Fibroblast of peridontal ligament (primary cell): ENCODE results near the gene PRKCH.
A peak's percentile ranks its signal among the peaks of the same experiment; 100 is the strongest.

Source experiments
- DNase-seq: peaks from one replicate; pipeline ENCODE4 v3.0.0-alpha.2; 2010; ENCODE audit errors: extremely low read depth

PRKCH gene

DNA sequence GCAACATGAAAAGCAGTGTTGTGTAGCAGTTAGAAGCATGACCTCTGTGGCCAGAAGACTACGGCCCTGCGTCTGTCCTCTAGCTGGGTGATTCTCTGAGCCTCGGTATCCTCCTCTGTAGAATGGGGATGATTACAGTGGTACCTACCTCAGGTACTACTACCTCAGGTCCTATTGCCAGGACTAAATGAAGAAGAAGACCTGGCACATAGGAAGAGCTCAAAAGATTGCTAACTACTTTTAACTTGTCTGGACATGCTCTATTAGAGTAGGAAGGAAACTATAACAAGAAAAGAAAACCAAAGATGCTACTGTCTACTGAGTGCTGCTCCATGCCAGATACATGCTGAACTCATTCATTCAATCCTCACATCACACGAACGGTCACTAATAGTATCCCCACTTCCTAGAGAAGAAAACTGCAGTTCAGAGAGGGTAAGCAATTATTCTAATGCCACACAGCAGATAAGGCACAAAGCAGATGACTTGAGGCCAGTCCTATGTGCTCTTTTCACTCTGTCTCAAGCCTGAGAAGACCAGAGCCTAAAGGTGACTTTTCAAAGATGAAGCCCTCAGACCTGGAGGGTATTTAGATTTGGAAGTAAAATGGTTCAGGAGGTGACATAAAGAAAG is 265.8 kb downstream of the PRKCH start:
- no peak for DNase-seq

DNA sequence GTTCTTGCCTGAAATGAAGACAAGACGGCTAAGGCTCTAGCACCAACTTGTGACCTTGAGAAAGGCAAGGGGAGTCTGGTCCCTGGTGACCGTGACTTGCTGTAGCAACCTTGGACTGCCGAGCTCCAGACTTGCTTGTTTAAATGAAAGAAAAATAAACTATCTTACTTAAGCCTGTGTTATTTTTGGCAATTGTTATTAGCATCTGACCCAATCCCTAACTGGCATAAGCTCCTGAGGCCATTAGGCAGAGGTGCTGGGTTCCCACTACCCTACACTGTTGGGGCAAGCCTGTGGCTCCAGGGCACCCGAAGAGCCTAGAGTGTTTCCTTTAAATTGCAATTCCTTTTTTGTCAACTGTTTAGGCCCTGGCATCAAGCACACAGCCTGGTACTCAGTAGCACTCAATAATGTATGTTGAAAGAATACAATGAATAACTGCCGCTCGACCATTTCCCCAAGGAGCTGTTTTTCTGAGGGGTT is 267.1 kb downstream of the PRKCH start:
- DNase-seq: peak; percentile 85

DNA sequence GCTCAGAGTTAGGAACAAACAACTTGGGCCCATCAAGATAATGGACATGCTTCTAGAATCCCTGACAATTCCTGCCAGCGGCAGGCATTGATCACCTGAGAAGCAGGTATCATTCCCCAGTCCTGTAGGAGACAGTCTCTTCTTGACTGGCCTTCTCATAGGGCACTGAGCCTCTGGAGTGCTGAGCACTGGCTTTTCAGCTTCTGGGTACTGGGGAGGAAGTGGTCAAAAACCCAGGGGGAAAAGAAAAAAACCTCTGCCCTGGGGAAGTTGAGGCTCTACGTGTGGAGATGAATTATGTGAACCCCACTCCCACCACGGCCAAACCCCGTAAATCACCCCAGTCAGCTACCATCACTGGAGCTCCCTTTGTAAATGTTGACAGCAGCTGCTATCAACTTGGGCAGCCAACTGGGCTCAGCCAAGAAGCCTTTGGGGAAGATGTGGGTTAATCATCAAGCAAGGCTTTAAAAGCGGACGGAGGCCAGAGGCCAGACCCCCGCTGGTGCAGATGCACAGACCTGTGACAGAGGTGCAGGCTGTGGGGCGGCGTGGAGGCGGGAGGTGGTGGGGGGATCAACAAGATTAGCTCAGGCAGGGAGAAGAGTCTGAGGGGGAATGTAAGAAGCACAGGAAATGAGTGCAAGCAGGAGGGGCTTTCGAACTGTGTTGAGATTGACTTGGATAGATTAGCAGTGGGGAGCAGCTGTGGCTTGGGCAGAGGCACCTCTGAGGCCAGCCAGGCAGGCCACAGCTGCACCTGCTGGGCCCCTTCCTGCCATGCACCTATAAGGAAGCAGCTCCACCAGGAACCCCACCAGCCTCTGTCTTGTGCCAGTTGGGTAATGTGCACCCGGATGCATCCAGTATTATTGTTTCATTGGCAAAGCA is 268.6 kb downstream of the PRKCH start:
- DNase-seq: no peak

GRCh38 chr14:61591862-61592261 is 270.5 kb downstream of the PRKCH start:
- DNase-seq: no peak

DNA sequence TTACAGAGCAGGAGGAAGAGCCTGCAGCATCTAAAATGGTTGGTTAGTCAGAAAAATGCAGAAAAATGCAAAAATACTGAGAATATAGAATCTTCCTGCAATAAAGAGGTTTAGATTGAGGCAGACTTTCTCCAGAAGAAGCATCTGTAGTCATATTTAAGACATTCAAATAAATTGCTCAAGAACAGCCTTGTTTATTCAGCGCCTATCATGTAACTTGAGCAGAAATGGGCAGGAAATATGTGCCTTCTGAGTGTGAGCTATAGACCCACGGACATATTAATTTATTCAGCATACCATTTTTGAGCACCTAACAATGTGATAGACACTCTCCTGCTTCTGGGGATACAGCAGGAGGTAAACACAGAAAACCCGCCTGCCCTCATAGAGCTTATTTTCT is 272.0 kb downstream of the PRKCH start:
- DNase-seq: peak; percentile 51

DNA sequence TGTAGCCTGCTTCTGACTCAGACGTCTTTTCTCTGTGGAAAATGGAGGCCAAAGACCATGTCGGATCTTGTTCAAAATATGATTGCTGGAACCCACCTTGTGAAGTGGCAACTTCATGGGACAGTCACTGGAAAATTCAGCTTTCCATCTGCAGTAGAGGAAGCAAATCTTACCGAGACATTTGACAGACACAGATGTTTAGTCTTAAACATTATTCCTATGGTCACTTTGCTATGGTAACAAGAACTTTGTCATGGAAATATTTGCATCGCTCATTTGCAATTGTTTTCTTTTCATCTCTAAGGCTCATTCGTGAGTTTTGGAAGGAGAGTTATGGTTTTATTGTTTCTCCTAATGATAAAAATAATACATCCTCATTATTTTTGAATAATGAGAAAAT is 275.6 kb downstream of the PRKCH start:
- no peak for DNase-seq

GRCh38 chr14:61598980-61599379 is 277.6 kb downstream of the PRKCH start:
- no peak for DNase-seq

DNA sequence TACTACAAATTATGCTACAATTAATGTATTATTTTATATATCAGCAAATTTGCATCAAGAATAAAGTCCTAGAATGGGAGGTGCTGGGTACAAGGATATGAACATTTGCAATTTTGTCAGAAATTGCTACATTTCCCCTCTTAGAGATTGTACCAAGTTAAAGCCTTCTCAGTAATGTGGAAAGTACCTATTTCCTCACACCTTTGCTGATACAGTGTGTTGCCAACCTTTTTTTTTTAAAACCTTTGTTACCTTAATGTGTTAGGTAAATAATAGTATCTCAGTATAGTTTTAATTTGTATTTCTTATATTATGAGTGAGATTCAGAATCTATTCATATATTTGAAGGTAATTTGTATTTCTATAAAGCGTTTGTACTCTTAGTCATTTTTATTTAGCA is 278.6 kb downstream of the PRKCH start:
- DNase-seq: no peak
